Measurements from ENCODE around the gene DYNC2H1. TPM values are rescaled to one million over a fixed set of nuclear protein-coding genes. Genes with fewer than 3 reads are reported as not detected.

DYNC2H1 gene
- total RNA-seq, 1 experiment from 2014 or later, result 44.0 TPM

DNA sequence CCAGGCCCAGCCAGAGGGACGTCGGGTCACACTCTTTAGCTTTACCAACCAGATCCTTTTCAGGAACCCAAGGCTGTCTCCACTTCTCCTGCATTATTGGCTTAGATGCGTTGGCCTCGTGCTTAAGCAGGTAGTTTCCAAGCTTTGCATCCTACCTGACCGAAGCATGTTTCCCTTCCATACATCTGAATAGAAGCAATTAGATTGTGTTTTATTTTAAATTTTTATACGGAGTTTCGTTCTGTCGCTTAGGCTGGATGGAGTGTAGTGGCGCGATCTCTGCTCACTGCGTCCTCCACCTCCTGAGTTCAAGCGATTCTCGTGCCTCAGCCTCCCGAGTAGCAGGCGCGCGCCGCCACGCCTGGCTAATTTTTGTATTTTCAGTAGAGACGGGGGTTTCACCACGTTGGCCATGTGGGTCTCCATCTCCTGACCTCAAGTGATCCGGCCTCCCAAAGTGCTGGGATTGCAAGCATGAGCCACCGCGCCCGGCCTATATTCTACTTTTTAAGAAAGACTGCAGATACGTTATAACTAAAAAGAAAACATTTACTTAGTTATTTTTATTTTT is 677 bp downstream of the DYNC2H1 start:
- POLR2A ChIA-PET (ENCODE audit: low non-redundant PET), result interaction anchor here (0.6 kb wide), 2 partner anchors 819 to 1280 kb away, joined by 3 to 4 read pairs; no protein-coding TSS in a partner anchor

DNA sequence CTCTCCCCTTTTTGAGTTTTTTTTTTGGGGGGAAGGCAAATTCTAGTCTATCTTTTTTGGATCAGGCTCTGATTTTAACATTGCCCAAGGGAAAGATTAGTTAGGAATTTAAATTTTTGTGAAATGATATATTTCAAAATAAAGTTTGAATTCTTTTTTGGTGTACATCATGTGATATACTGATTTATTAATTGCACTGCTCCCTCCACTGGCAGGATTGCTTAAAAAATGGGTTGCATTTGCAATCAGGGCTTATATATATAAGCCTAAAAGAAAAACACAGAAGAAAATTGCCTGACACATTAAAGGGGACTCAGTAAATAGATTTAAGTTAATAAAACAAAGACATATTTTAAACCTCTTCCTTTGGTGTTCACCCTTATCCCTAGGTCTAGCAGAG is 1.2 kb downstream of the DYNC2H1 start:
- peaks cover 12% of the 10 kb centered on the region for H3K4me1 ChIP-seq (ENCODE audit: insufficient read depth, low read length, poor library complexity, severe bottlenecking)
- H3K9me3 ChIP-seq (ENCODE audit: low read depth, low read length, poor library complexity, severe bottlenecking), result no peaks in the 10 kb centered on the region
- H3K27ac ChIP-seq (ENCODE audit: low read depth, low read length, poor library complexity, severe bottlenecking), result no peak overlapping the region
- BruUV-seq (replicated peaks), result TSS peak; percentile 35
- POLR2A ChIA-PET (ENCODE audit: low non-redundant PET), result no interaction called here
- CTCF ChIA-PET, result no interaction called here
- DNase-seq (ENCODE audit: low spot score), result peak; percentile 62
- peak overlapping the region; percentile 64 for H3K4me3 ChIP-seq (ENCODE audit: low read depth, low read length, poor library complexity, severe bottlenecking)
- TF ChIP-seq EZH2 (IDR thresholded peaks at IDR 0.05; ENCODE audit: borderline replicate concordance, low read depth, low read length, poor library complexity, severe bottlenecking), result no peak
- TF ChIP-seq, protein P1, sequence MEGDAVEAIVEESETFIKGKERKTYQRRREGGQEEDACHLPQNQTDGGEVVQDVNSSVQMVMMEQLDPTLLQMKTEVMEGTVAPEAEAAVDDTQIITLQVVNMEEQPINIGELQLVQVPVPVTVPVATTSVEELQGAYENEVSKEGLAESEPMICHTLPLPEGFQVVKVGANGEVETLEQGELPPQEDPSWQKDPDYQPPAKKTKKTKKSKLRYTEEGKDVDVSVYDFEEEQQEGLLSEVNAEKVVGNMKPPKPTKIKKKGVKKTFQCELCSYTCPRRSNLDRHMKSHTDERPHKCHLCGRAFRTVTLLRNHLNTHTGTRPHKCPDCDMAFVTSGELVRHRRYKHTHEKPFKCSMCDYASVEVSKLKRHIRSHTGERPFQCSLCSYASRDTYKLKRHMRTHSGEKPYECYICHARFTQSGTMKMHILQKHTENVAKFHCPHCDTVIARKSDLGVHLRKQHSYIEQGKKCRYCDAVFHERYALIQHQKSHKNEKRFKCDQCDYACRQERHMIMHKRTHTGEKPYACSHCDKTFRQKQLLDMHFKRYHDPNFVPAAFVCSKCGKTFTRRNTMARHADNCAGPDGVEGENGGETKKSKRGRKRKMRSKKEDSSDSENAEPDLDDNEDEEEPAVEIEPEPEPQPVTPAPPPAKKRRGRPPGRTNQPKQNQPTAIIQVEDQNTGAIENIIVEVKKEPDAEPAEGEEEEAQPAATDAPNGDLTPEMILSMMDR (conservative IDR thresholded peaks at IDR 0.05; ENCODE audit: low read depth, low read length), result peak; percentile 56
- no peaks in the 10 kb centered on the region for H3K27me3 ChIP-seq (replicated peaks; ENCODE audit: insufficient read depth, low read depth, low read length, poor library complexity)
- intact Hi-C loops (cut with micrococcal nuclease; ENCODE audit: unreplicated experiment), result no loop called here
- H3K36me3 ChIP-seq (ENCODE audit: insufficient read depth, low read length, poor library complexity, severe bottlenecking), result peaks cover 11% of the 10 kb centered on the region

More for the DNA sequence above, 677 bp downstream of the DYNC2H1 start:
- TF ChIP-seq, protein P1 (conservative IDR thresholded peaks at IDR 0.05; ENCODE audit: low read depth, low read length), result no peak
- no peak for TF ChIP-seq EZH2 (IDR thresholded peaks at IDR 0.05; ENCODE audit: borderline replicate concordance, low read depth, low read length, poor library complexity, severe bottlenecking)
- Histone ChIP-seq H3K4me1 (ENCODE audit: insufficient read depth, low read length, poor library complexity, severe bottlenecking) (peaks cover 12% of the 10 kb centered on the region), H3K27ac (ENCODE audit: low read depth, low read length, poor library complexity, severe bottlenecking) (peak overlapping the region; percentile 55), H3K9me3 (ENCODE audit: low read depth, low read length, poor library complexity, severe bottlenecking) (no peaks in the 10 kb centered on the region), H3K27me3 (replicated peaks; ENCODE audit: insufficient read depth, low read depth, low read length, poor library complexity) (no peaks in the 10 kb centered on the region), H3K4me3 (ENCODE audit: low read depth, low read length, poor library complexity, severe bottlenecking) (peak overlapping the region; percentile 64), H3K36me3 (ENCODE audit: insufficient read depth, low read length, poor library complexity, severe bottlenecking) (peaks cover 7% of the 10 kb centered on the region)
- no TSS peak for BruUV-seq (replicated peaks)
- CTCF ChIA-PET, result interaction anchor here (1.0 to 1.4 kb wide), 2 partner anchors 18 to 195 kb away, joined by 3 to 7 read pairs; partner anchors contain the start of gene DCUN1D5
- intact Hi-C loops (cut with micrococcal nuclease; ENCODE audit: unreplicated experiment), result no loop called here
- DNase-seq (ENCODE audit: low spot score), result peak; percentile 55

DNA sequence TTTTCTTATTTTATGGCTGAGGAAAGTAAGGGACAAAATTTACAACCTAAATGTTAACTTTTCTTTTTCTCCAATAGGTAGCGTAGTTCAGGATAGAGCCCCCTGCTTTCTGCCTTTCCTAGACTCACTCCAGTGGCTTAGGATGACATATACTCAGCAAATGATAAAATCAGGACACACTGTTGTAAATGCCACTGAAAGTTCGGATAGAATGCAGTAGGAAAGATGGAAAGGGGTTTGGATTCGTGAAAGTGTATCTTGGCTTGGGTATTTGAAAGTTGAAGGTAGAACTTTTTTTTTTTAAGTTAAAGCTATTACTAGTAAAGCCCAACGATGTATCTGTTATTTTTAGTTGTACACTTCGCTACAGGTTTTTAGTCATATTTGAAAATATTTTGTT is 2.2 kb downstream of the DYNC2H1 start:
- H3K36me3 ChIP-seq (ENCODE audit: insufficient read depth, low read length, poor library complexity, severe bottlenecking), result peaks cover 11% of the 10 kb centered on the region
- no TSS peak for BruUV-seq (replicated peaks)
- H3K4me3 ChIP-seq (ENCODE audit: low read depth, low read length, poor library complexity, severe bottlenecking), result peak overlapping the region; percentile 10
- H3K4me1 ChIP-seq (ENCODE audit: insufficient read depth, low read length, poor library complexity, severe bottlenecking), result peaks cover 12% of the 10 kb centered on the region
- H3K27ac ChIP-seq (ENCODE audit: low read depth, low read length, poor library complexity, severe bottlenecking), result no peak overlapping the region
- no peaks in the 10 kb centered on the region for H3K9me3 ChIP-seq (ENCODE audit: low read depth, low read length, poor library complexity, severe bottlenecking)
- intact Hi-C loops (cut with micrococcal nuclease; ENCODE audit: unreplicated experiment), result no loop called here
- H3K27me3 ChIP-seq (replicated peaks; ENCODE audit: insufficient read depth, low read depth, low read length, poor library complexity), result no peaks in the 10 kb centered on the region
- POLR2A ChIA-PET (ENCODE audit: low non-redundant PET), result no interaction called here
- CTCF ChIA-PET, result no interaction called here
- no peak for DNase-seq (ENCODE audit: low spot score)
- TF ChIP-seq EZH2 (IDR thresholded peaks at IDR 0.05; ENCODE audit: borderline replicate concordance, low read depth, low read length, poor library complexity, severe bottlenecking), result no peak
- TF ChIP-seq, protein P1 (conservative IDR thresholded peaks at IDR 0.05; ENCODE audit: low read depth, low read length), result no peak

All from A673 (cell line).